T-helper 2 cell treated with Interferon-gamma antibody and Interleukin-4, amounts not matched to agents 5 μg/mL and 100 μg/mL, for 36 hours (primary cell): ENCODE data around the gene GIT2.

Experiments used
- DNase-seq: peaks from one replicate; pipeline ENCODE4 v3.0.0; 2021; ENCODE audit warnings: low spot score
- H3K27ac Mint-ChIP-seq: one replicate; pipeline ENCODE4 v1.8.0; 2021; ENCODE audit warnings: mild to moderate bottlenecking, mixed read lengths
- H3K27me3 Mint-ChIP-seq: one replicate; pipeline ENCODE4 v1.8.0; 2021; ENCODE audit warnings: low read depth, mixed read lengths
- H3K36me3 Mint-ChIP-seq: one replicate; pipeline ENCODE4 v1.8.0; 2021; ENCODE audit warnings: low read depth, mixed read lengths
- H3K4me1 Mint-ChIP-seq: one replicate; pipeline ENCODE4 v1.8.0; 2021; ENCODE audit warnings: low read depth, mixed read lengths
- H3K4me3 Mint-ChIP-seq: one replicate; pipeline ENCODE4 v1.8.0; 2022; ENCODE audit warnings: mild to moderate bottlenecking, moderate library complexity, mixed read lengths
- H3K9me3 Mint-ChIP-seq: one replicate; pipeline ENCODE4 v1.8.0; 2021; ENCODE audit warnings: mixed read lengths

The GIT2 gene

DNA sequence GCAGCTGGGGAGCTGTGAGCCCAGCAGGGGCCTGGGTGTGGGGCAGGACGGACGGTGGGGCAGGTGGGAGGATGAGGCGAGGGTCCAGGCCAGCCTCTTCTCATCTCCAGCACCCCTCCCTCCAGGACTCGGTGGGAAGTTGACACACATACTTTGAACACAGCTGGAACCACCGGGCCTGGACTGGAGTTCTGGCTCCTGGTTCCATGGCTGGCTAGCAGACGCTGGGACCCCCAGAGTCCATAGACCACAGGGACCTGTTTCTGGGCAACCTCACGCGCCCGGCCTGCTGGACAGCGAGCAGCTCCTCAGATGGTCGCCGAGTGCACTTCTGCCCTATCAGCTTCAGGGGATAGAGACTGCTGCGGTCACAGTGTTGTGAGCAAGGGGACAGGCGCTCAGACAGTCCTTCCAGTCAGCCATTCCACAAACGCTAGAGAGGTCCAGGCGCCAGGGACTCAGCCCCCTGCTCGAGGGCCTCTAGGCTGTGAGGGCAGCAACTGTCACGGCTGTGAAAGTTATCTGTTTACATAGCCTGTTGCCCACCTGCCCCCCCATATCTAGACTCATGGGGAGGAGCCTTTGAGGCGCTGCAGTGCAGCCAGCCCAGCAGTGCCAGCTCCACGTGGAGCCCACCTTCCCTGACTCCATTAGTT lies 70.9 kb downstream of the GIT2 start:
- Mint-ChIP-seq H3K27ac (no peak overlapping the region), H3K27me3 (no peaks in the 10 kb centered on the region), H3K36me3 (peaks cover 30% of the 10 kb centered on the region), H3K9me3 (no peaks in the 10 kb centered on the region), H3K4me1 (no peaks in the 10 kb centered on the region), H3K4me3 (no peak overlapping the region)
- no peak for DNase-seq

DNA sequence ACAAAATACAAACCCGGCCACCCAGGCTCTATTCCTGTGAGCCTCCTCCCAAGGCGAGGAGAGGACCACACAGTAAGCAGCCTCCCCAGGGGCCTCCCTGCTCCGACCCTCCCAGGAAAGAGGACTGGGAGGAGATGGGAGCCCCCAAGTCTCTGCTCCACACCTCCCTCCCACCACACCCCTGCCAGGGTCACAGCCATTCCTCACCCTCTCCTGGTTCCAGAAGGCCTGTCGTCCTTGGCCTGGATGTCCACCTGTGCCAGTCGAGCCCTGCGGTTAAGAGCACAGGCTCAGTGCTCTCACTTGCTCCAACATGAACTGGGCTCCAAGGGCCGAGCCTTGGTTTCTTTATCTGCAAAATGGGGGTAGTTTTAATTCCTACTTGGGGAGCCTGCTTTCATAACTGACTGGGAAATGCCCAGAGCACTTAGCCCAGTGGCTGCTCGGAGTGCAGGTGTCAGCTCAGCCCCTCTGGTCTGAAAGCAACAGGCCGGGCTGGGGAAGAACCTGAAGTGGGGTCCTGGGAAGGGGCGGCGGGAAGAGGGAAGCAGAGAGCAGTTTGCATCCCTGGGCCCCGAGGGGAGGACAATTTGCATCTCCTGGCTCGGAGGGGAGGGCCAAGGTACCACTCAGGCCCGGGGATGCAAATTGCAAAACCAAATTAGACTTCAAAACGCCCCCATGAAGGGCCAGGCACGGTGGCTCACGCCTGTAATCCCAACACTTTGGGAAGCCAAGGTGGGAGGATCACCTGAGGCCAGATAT lies 72.5 kb downstream of the GIT2 start:
- H3K27me3 Mint-ChIP-seq = no peaks in the 10 kb centered on the region
- peaks cover 29% of the 10 kb centered on the region for H3K36me3 Mint-ChIP-seq
- H3K9me3 Mint-ChIP-seq = no peaks in the 10 kb centered on the region
- H3K4me3 Mint-ChIP-seq = no peak overlapping the region
- no peak overlapping the region for H3K27ac Mint-ChIP-seq
- DNase-seq = no peak
- no peaks in the 10 kb centered on the region for H3K4me1 Mint-ChIP-seq

DNA sequence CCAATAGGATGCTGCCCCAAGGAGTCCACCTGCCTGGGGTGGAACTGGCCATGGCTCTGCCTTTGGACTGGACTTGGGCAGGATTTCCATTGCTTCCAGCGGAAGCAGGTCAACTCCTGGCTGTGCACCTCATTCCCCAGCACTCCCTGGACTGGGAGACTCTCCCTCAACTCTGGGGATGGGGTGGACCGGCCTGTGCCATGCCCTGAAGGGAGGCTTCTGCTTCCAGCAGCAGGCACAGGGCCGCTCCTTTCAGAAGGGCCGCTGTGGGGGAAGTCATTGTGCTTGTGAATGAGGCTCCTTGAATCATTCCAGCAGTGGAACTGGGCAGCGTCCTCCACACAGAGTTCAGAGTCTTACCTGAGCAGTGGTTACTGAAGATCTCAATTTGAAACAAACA lies 73.1 kb downstream of the GIT2 start:
- Mint-ChIP-seq H3K36me3 (peaks cover 29% of the 10 kb centered on the region), H3K27me3 (no peaks in the 10 kb centered on the region), H3K4me1 (no peaks in the 10 kb centered on the region), H3K27ac (no peak overlapping the region), H3K9me3 (no peaks in the 10 kb centered on the region), H3K4me3 (no peak overlapping the region)
- no peak for DNase-seq

- H3K4me3 Mint-ChIP-seq = no peak overlapping the region
- H3K27ac Mint-ChIP-seq = peak overlapping the region; percentile 64
- no peaks in the 10 kb centered on the region for H3K9me3 Mint-ChIP-seq
- no peaks in the 10 kb centered on the region for H3K4me1 Mint-ChIP-seq
- no peaks in the 10 kb centered on the region for H3K27me3 Mint-ChIP-seq
- peaks cover 28% of the 10 kb centered on the region for H3K36me3 Mint-ChIP-seq
- DNase-seq = no peak
Measured at GRCh38 chr12:109921982-109922381, 74.2 kb downstream of the GIT2 start.

GRCh38 chr12:109920261-109920780 lies 75.8 kb downstream of the GIT2 start:
- Mint-ChIP-seq H3K27ac (no peak overlapping the region), H3K9me3 (no peaks in the 10 kb centered on the region), H3K36me3 (peaks cover 41% of the 10 kb centered on the region), H3K4me1 (no peaks in the 10 kb centered on the region), H3K27me3 (no peaks in the 10 kb centered on the region), H3K4me3 (no peak overlapping the region)
- no peak for DNase-seq

GRCh38 chr12:109919456-109919855 lies 76.7 kb downstream of the GIT2 start:
- Mint-ChIP-seq H3K27ac (no peak overlapping the region), H3K9me3 (no peaks in the 10 kb centered on the region), H3K36me3 (peaks cover 48% of the 10 kb centered on the region), H3K27me3 (no peaks in the 10 kb centered on the region), H3K4me1 (no peaks in the 10 kb centered on the region), H3K4me3 (no peak overlapping the region)
- no peak for DNase-seq

DNA sequence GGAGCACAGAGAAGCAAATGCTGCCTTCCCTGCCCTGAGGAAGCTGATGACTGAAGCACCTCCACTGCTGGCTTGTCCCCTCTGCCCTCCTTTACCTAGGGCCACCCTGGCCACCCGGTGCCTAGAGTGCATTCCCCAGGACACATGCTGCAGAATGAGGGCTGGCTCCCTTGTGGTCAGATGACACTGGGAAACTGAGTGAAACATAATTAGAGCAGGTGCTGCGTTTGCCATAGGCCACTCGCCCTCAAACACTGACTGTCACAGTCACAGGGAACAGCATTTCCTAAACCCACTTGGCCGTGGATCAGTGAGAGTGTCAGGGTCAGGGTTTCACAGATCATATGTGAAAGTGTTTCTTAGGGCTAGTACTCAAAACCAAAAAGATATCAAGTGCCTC lies 80.1 kb downstream of the GIT2 start:
- Mint-ChIP-seq H3K36me3 (peaks cover 57% of the 10 kb centered on the region), H3K4me3 (no peak overlapping the region), H3K27me3 (no peaks in the 10 kb centered on the region), H3K27ac (peak overlapping the region; percentile 12), H3K4me1 (no peaks in the 10 kb centered on the region), H3K9me3 (no peaks in the 10 kb centered on the region)
- no peak for DNase-seq

- Mint-ChIP-seq H3K27ac (peak overlapping the region; percentile 12), H3K4me3 (no peak overlapping the region), H3K27me3 (no peaks in the 10 kb centered on the region), H3K9me3 (no peaks in the 10 kb centered on the region), H3K36me3 (peaks cover 57% of the 10 kb centered on the region), H3K4me1 (no peaks in the 10 kb centered on the region)
- no peak for DNase-seq
Measured at GRCh38 chr12:109915171-109916040, 80.8 kb downstream of the GIT2 start.

DNA sequence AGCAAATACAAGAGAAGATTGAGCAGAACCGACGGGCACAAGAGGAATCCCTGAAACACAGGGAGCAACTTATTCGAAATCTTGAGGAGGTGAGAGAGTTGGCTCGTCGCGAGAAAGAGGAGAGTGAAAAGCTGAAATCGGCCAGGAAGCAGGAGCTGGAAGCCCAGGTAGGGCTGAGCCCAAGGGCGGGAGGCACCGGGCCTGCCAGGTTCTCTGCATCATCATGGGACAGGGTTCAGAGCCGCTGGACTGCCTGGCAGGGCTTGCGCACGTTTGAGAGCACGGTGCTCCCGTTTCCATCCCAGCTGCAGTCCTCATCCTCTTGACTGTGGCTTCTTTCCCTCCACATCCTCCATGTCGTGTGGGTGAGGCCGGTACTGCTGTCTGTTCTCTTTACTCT lies 81.7 kb downstream of the GIT2 start:
- H3K4me1 Mint-ChIP-seq = no peaks in the 10 kb centered on the region
- H3K4me3 Mint-ChIP-seq = no peak overlapping the region
- H3K36me3 Mint-ChIP-seq = peaks cover 53% of the 10 kb centered on the region
- no peak overlapping the region for H3K27ac Mint-ChIP-seq
- no peaks in the 10 kb centered on the region for H3K9me3 Mint-ChIP-seq
- DNase-seq = no peak
- no peaks in the 10 kb centered on the region for H3K27me3 Mint-ChIP-seq

GRCh38 chr12:109912855-109913321 lies 83.3 kb downstream of the GIT2 start:
- DNase-seq = no peak
- H3K9me3 Mint-ChIP-seq = no peaks in the 10 kb centered on the region
- peaks cover 63% of the 10 kb centered on the region for H3K36me3 Mint-ChIP-seq
- H3K27me3 Mint-ChIP-seq = no peaks in the 10 kb centered on the region
- H3K4me1 Mint-ChIP-seq = no peaks in the 10 kb centered on the region
- H3K27ac Mint-ChIP-seq = no peak overlapping the region
- no peak overlapping the region for H3K4me3 Mint-ChIP-seq

DNA sequence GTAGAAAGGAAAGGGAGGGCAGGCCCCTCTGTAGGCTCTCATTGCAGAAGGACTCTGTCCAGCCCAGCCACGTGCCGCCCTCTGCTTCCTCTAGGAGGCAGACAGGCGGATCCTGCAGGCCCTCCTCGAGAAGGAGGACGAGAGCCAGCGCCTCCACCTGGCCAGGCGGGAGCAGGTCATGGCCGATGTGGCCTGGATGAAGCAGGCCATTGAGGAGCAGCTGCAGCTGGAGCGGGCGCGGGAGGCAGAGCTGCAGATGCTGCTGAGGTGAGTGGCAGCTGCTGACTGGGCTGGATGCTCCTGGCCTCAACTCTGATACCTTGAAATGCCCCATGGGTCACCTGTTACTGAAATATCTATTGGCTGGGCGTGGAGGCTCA lies 85.2 kb downstream of the GIT2 start:
- Mint-ChIP-seq H3K27me3 (no peaks in the 10 kb centered on the region), H3K4me3 (no peak overlapping the region), H3K9me3 (no peaks in the 10 kb centered on the region), H3K27ac (no peak overlapping the region), H3K4me1 (no peaks in the 10 kb centered on the region), H3K36me3 (peaks cover 64% of the 10 kb centered on the region)
- DNase-seq = peak; percentile 8

DNA sequence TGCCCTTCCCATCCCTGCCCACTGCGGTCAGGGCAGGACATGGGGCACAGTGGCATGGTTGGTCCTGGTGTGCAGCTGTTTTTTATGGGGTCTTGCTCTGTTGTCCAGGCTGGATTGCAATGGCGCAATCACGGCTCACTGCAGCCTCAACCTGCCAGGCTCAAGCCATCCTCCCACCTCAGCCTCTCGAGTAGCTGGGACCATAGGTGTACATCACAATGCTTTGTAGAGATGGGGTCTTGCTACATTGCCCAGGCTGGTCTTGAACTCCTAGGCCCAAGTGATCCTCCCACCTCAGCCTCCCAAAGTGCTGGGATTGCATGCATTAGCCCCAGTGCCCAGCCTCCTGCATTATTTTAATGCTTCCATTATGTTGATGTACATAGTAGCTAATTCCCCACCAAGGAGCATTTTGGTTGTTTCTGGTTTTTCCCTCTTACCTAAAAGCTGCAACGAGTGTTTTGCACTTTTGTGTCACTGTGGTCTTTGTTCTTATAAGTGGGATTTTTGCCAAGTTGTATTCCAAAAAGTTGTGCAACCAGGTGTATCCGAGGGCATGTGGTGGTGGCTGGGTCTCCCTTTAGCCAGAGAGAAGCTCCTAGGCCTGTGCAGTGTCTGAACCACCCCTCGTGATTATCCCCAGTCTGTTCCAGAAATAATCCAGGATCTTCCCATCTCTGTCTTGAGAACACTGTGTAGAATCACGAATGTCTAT lies 85.8 kb downstream of the GIT2 start:
- Mint-ChIP-seq H3K9me3 (no peaks in the 10 kb centered on the region), H3K4me3 (no peak overlapping the region), H3K36me3 (peaks cover 64% of the 10 kb centered on the region), H3K4me1 (no peaks in the 10 kb centered on the region), H3K27ac (no peak overlapping the region), H3K27me3 (no peaks in the 10 kb centered on the region)
- DNase-seq = no peak

DNA sequence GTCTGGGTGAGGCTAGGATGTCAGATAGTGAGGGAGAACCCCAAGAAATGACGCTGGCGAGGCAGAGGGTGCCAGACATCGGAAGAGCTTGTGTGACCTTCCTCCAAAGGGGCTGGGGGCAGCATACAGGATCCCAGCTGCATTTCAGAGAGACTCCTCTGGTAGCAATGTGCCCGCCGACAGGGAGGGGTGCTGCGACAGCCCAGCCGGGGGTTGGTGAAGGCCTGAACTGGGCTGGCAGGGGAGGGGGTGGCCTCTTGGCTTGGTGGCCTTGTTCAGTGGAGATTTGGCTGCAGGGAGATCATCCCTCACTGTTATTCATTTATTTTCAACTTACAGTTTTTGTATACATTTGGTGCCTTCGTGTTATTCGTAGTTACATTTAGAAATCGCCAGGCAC lies 90.9 kb downstream of the GIT2 start:
- H3K36me3 Mint-ChIP-seq = peaks cover 54% of the 10 kb centered on the region
- no peak overlapping the region for H3K4me3 Mint-ChIP-seq
- no peaks in the 10 kb centered on the region for H3K27me3 Mint-ChIP-seq
- no peaks in the 10 kb centered on the region for H3K9me3 Mint-ChIP-seq
- DNase-seq = no peak
- peaks cover 5% of the 10 kb centered on the region for H3K4me1 Mint-ChIP-seq
- no peak overlapping the region for H3K27ac Mint-ChIP-seq
